LNCaP clone FGC (cell line): ENCODE results near the gene NEK4.

ENCODE experiments used
- DNase-seq: peaks from one replicate; pipeline ENCODE4 v3.0.0-alpha.2; 2011; ENCODE audit warnings: low read depth
- H3K4me3 ChIP-seq: 2 replicates; pipeline ENCODE4 v1.5.1; 2011; ENCODE audit warnings: mild to moderate bottlenecking, low read depth, low read length, control low read depth
- CTCF ChIP-seq: IDR thresholded peaks from 2 replicates; pipeline ENCODE4 v1.5.1; 2012; ENCODE audit warnings: mild to moderate bottlenecking; ENCODE audit not compliant: control insufficient read depth, insufficient read depth; ENCODE audit errors: extremely low read depth

NEK4 gene

GRCh38 chr3:52770496-52771333 is at the start of gene NEK4:
Gene NEK4 (minus strand): TSS chr3:52770940. CDS start chr3:52770746, 194 bp downstream.
- no peak for TF ChIP-seq CTCF
- peak within 1 kb of the TSS; percentile 65 for H3K4me3 ChIP-seq
- DNase-seq = peak; percentile 63

- no peak for TF ChIP-seq CTCF
- no peak overlapping the region for H3K4me3 ChIP-seq
- no peak for DNase-seq
These were observed 49.2 kb upstream of the NEK4 start for GRCh38 chr3:52819936-52820335.

GRCh38 chr3:52817860-52818259 is 47.1 kb upstream of the NEK4 start:
- no peak for TF ChIP-seq CTCF
- DNase-seq = no peak
- no peak overlapping the region for H3K4me3 ChIP-seq

DNA sequence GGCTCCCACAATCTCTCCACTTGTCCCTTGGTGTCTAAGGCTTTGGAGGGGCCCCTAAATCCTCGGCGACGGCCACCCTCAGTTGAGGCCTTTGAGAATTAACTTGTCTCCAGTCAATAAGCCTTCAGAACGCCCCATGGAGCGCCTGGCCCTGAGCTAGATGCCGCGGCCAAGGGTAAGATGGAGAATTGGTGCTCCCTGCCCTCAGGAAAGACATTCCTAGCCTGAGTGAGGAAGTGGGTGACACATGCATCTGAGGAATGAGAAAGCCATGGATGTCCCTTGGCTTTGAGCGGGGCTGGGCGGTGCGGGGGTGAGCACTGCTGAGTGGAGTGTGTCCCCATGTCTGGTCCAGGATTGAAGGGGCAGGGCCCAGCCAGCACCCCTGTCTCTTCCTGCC is 46.5 kb upstream of the NEK4 start:
- no peak for DNase-seq
- no peak overlapping the region for H3K4me3 ChIP-seq
- no peak for TF ChIP-seq CTCF

DNA sequence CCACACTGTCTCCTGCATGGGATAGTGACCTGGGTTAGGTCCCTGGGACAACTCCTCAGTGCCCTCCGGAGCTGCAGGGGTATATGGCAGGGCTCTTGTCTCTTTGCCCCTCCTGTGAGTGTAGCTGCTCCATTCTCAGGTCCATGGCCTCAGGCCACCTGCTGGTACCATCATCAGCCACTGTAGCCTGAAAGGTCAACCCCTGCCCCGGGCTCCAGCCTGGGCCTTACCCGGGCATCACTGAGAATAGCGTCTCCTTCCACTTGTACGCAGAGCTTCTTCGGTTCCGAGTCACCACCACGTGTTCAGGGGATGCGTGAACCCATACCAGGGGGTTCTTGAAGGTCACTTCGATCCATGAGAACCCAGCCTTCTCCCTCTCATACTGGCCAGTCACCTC is 45.9 kb upstream of the NEK4 start:
- no peak for TF ChIP-seq CTCF
- DNase-seq = no peak
- H3K4me3 ChIP-seq = no peak overlapping the region

DNA sequence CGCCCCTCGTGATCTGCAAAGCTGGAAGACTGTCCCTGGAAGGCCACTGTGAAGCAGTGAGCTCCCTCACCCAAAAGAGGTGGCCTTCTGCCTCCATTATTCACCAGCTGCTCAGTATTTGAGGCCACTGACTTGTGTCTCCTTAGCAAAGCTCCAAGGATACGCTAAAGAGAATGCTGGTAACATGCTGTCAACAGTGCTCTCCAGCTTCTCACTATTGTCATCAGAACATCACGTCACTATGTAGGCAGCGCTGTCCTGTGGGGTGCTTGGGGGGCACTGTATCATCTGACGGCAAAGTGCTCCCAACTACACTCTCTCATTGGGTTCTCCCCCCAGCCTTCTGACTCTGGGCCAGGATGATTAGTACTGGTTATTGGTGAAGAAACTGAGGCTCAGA is 45.5 kb upstream of the NEK4 start:
- TF ChIP-seq CTCF = no peak
- no peak overlapping the region for H3K4me3 ChIP-seq
- no peak for DNase-seq

- no peak for TF ChIP-seq CTCF
- DNase-seq = no peak
- no peak overlapping the region for H3K4me3 ChIP-seq
These were observed 43.1 kb upstream of the NEK4 start for GRCh38 chr3:52813810-52814209.
